Psoas muscle (tissue), 8 donors: ENCODE data around the gene WDPCP. TPM values are rescaled to one million over a fixed set of nuclear protein-coding genes. Genes with fewer than 3 reads are reported as not detected.

Source experiments
- ATAC-seq, 4 donors: fragments of 200-7000 bp; cut with Tn5 transposase; one replicate each; pipeline ENCODE4 v1.9.1; 2020; ENCODE audit warnings: moderate library complexity in 3 of 4, mild to moderate bottlenecking in 2 of 4
- DNase-seq, 2 donors: peaks; one replicate each; pipeline ENCODE4 v3.0.0-alpha.2; 2020
- H3K27ac ChIP-seq: fragments of 200-600 bp; one replicate; pipeline ENCODE4 v1.8.0; 2022
- H3K27me3 ChIP-seq, 3 donors: fragments of 200-600 bp in 1 of 3; one replicate each; pipeline versions ENCODE4 v1.6.1 to v1.8.0; 2013 to 2022; ENCODE audit warnings: low read length in 2 of 3, mild to moderate bottlenecking in 2 of 3, moderate library complexity in 1 of 3; ENCODE audit not compliant: insufficient read depth in 3 of 3
- H3K36me3 ChIP-seq, 2 donors: fragments of 200-600 bp in 1 of 2; one replicate each; pipeline versions ENCODE4 v1.6.1 to v1.8.0; 2013 to 2022; ENCODE audit warnings: low read depth in 1 of 2, mild to moderate bottlenecking in 1 of 2, moderate library complexity in 1 of 2; ENCODE audit not compliant: insufficient read depth in 1 of 2
- H3K4me1 ChIP-seq: fragments of 200-600 bp; one replicate; pipeline ENCODE4 v1.8.0; 2022
- H3K4me3 ChIP-seq: fragments of 200-600 bp; one replicate; pipeline ENCODE4 v1.8.0; 2022; ENCODE audit warnings: mild to moderate bottlenecking
- H3K9me3 ChIP-seq: fragments of 200-600 bp; one replicate; pipeline ENCODE4 v1.8.0; 2022
- WGBS, 3 donors: extraction: QIAGEN DNeasy Blood & Tissue Kit; methylation state at CpG; one replicate each; pipeline versions ENCODE4 v1.1.6 to v1.1.7; 2013; 5-methylcytosine and 5-hydroxymethylcytosine counted together
- intact Hi-C, 2 donors: fragments of 100-400 bp; cut with DNase I; formaldehyde crosslinking; loops; one replicate each; pipeline versions ENCODE4 v1.11.0 to v1.14.2; 2022
- polyA plus RNA-seq, 3 donors: library from polyadenylated mRNA; stranded (reverse); fragments of 200-250 nt; gene quantifications; one replicate each; pipeline ENCODE4 v1.2.3, GENCODE V29; 2013
- total RNA-seq, 4 donors: library from RNA; stranded (reverse); fragmentation: NEBNext Ultra II Directional in 2 of 4; extraction: Animal tissue kit (Norgen Biotek cat#: 25700) in 2 of 4; gene quantifications; one replicate each; pipeline versions ENCODE4 v1.2.1 to v1.2.4, GENCODE V29; 2021 to 2023
- TF ChIP-seq, protein P1 (sequence below): fragments of 200-600 bp; IDR thresholded peaks from one replicate; pipeline ENCODE4 v1.8.0; 2022; ENCODE audit warnings: antibody characterized with exemption
- donor health status: healthy with polysubstance abuse.
- donor health status: DM: no; HTN: no; CAD: no; lungs with moderate emphysema.
- donor health status: Bipolar disorder and iron deficiency.
- donor health status: healthy.
- donor health status: DM: yes; HTN: yes; CAD: no.
- donor health status: DM: no; HTN: no; CAD: no.
- donor health status: DM: no; HTN: no; CAD: no.
- donor health status: DM: yes; HTN: yes; CAD: no.

WDPCP gene
- total and polyA plus RNA-seq, 7 donors: 1.7 to 17.2 (median 4.4) TPM

DNA sequence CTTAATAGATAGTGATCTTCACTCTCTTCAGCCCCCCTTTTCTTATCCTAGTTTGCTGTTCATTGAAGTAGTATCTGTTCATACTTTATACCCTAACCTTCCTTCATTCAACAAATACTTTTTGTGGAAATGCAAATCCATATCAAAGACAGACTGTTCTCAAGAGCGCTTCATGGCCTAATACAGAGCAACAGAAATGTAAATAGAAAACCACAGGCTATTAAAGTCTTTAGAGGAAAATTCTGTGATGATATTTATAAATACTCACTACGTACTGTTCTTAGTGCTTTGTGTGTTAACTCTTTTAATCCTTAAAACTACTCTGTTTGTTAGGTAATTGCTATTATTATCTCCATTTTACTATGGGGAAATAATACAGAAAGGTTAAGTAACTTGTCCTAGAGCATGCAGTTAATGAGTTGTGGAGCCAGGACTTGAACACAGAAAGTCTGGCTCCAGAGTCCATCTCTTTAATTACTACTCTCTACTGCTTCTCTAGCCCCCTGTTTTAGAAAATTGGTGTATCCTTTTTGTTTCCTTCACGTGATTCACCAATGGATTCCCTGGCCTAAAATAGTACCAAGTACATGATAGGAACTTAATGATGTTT, 3.4 kb upstream of the WDPCP start:
- no peaks in the 10 kb centered on the region for H3K27me3 ChIP-seq
- peak in 2 of 4 donors; percentile 30 to 39 for ATAC-seq
- H3K9me3 ChIP-seq: no peaks in the 10 kb centered on the region
- peaks cover 43% of the 10 kb centered on the region for H3K4me1 ChIP-seq
- 45 to 52% (median 48%) methylated on average over 3 of the region's 3 CpGs for WGBS, 3 donors
- peaks cover 0 to 36% of the 10 kb centered on the region in 2 donors for H3K36me3 ChIP-seq
- TF ChIP-seq, protein P1, sequence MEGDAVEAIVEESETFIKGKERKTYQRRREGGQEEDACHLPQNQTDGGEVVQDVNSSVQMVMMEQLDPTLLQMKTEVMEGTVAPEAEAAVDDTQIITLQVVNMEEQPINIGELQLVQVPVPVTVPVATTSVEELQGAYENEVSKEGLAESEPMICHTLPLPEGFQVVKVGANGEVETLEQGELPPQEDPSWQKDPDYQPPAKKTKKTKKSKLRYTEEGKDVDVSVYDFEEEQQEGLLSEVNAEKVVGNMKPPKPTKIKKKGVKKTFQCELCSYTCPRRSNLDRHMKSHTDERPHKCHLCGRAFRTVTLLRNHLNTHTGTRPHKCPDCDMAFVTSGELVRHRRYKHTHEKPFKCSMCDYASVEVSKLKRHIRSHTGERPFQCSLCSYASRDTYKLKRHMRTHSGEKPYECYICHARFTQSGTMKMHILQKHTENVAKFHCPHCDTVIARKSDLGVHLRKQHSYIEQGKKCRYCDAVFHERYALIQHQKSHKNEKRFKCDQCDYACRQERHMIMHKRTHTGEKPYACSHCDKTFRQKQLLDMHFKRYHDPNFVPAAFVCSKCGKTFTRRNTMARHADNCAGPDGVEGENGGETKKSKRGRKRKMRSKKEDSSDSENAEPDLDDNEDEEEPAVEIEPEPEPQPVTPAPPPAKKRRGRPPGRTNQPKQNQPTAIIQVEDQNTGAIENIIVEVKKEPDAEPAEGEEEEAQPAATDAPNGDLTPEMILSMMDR: no peak
- peak overlapping the region; percentile 56 for H3K27ac ChIP-seq
- intact Hi-C loops: loop anchor here in 1 of 2 donors (10.0 kb wide), 1 partner anchor 273 kb away; no protein-coding TSS in a partner anchor
- DNase-seq: no peak
- no peak overlapping the region for H3K4me3 ChIP-seq

DNA sequence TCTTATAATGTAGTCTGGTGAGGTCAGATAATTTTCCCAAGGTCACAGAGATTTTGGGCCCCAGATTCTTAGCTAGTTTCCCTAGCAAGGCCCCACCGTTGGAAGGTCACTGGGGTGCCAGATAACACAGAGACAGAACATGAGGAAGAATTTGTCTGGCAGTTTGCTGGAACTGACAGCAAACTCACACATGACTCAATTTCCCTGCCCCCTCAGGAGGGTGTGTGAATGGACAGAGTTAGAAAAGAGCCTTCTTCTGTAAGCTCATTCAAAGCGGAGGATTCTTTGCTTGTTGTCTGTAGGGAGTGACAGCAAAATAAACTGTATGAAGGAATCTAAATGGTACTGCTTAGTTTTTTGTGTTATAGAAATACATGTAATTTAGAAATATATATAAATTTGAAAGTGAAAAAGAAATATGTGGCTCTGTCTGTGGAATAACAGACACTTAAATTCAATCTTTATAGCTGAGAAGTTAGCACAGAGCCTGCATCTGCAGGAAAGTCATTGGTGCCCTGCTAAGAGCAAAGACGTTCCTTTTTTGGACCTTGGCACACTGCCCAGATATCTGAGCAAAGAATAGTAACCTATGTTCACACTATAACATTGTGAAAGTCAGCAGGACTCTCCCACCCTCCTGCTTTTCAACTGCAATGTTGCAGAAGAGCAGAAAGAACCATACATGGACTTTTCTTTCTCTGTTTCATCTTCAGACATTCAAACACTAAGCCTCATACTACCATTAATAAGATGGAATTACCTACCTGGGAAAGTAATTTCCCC, 2.5 kb upstream of the WDPCP start:
- intact Hi-C loops: loop anchor here in 1 of 2 donors (10.0 kb wide), 1 partner anchor 274 kb away; no protein-coding TSS in a partner anchor
- H3K4me1 ChIP-seq: peaks cover 43% of the 10 kb centered on the region

DNA sequence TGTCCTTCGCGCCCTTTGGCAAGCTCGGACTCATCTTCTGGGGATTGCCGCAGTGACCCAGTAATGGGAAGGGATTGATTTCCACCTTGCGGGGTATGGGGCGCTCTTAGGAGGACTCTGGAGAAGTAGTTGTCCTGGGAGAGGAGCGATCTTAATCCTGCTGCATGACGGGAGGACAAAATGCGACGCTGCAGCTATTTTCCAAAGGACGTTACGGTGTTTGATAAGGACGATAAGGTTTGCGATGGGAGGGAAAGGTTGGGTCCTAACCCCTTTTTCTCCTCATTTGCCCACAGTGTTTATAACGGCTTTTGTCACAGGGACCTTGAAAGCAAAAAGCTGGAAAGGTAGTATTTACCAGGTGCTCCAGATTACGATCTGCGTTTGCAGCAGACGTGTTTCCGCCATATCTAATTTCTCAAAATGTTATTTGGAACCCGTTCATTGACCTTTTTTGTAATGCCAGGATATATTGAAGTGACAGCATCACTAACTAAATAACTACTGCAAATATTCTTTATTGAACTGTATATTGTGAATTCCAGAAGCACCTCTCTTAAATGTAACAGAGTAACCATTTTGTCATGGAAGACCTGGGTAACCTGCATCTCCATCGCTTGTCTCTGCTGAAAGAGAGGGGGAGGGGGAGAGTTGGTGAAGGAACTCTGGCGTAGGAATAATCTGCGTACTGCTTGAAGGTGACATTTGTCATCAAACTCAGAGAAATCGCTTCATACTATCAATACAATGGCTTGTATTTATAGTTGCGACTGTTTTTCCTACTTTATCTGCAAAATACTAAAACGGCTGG, 1.1 kb upstream of the WDPCP start:
- peak overlapping the region; percentile 76 for H3K27ac ChIP-seq
- no peaks in the 10 kb centered on the region for H3K9me3 ChIP-seq
- H3K4me3 ChIP-seq: peak overlapping the region; percentile 79
- WGBS, 3 donors: 4 to 5% (median 5%) methylated on average over 26 of the region's 26 CpGs
- TF ChIP-seq, protein P1: no peak
- intact Hi-C loops: loop anchor here in 1 of 2 donors (5.0 kb wide), 1 partner anchor 253 kb away; the partner anchor contains the start of gene UGP2
- peak; percentile 27 to 35 (median 31) for ATAC-seq
- H3K27me3 ChIP-seq: no peaks in the 10 kb centered on the region
- H3K4me1 ChIP-seq: peaks cover 43% of the 10 kb centered on the region
- no peak for DNase-seq
- H3K36me3 ChIP-seq: peaks cover 0 to 13% of the 10 kb centered on the region in 2 donors

More for the DNA sequence above, 2.5 kb upstream of the WDPCP start:
- WGBS, 3 donors: 30 to 38% (median 31%) methylated on average over 3 of the region's 3 CpGs
- Histone ChIP-seq H3K27ac (peak overlapping the region; percentile 56), H3K27me3 (no peaks in the 10 kb centered on the region), H3K36me3 (peaks cover 0 to 28% of the 10 kb centered on the region in 2 donors), H3K9me3 (no peaks in the 10 kb centered on the region), H3K4me3 (peak overlapping the region; percentile 79)
- TF ChIP-seq, protein P1: no peak
- ATAC-seq (peak in 2 of 4 donors; percentile 53 to 54), DNase-seq (no peak)

DNA sequence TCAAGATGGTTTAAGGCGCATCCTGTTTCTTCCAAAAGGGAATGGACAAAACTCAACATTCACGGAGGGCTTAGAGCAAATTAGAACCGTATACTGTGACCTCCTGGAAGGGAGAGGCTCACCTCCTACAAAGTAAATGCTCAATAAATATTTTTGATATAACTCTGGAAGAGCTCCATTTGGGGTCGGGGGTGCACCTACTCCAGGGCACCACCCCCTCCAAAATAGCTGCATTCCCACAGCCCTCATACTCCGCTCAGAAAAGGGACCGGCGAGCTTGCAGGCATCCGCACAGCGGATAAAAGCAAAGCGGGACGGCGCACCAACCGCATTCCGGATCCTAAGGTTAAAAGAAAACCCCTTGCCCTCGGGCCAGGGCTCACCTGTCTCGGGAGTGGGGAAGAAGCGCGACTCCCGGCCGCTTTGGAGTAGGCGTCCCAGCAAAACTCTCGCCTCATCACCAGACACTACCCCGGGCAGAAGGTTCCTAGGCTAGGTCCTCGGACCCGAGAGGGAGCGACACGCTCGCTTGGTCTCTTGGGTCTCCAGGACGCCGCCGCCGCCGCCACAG, 378 bp downstream of the WDPCP start:
- H3K27me3 ChIP-seq: no peaks in the 10 kb centered on the region
- H3K4me1 ChIP-seq: peaks cover 42% of the 10 kb centered on the region
- no peaks in the 10 kb centered on the region for H3K36me3 ChIP-seq
- 0 to 1% (median 0%) methylated on average over 33 of the region's 33 CpGs for WGBS, 3 donors
- peak overlapping the region; percentile 76 for H3K27ac ChIP-seq
- TF ChIP-seq, protein P1: no peak
- ATAC-seq: no peak
- DNase-seq: no peak
- peak overlapping the region; percentile 79 for H3K4me3 ChIP-seq
- intact Hi-C loops: loop anchor here in 1 of 2 donors (5.0 kb wide), 1 partner anchor 254 kb away; the partner anchor contains the start of gene UGP2
- H3K9me3 ChIP-seq: no peaks in the 10 kb centered on the region
